HG03442 (cell line): ENCODE measurements around the gene ZNF654.
"Not testable (repeated sequence)": the region's sequence is repeated elsewhere in the genome, so short reads cannot be mapped to it uniquely, and the experiment has no call there.

ENCODE experiments used
- ATAC-seq: cut with Tn5 transposase; IDR thresholded peaks from one replicate; pipeline ENCODE4 v1.9.1; 2021; ENCODE audit warnings: mild to moderate bottlenecking, moderate library complexity; ENCODE audit not compliant: unreplicated experiment

The ZNF654 gene

GRCh38 chr3:88058581-88059379 lies at the start of gene ZNF654, which contains the start of gene CGGBP1:
Gene ZNF654 (plus strand): TSS chr3:88059255. CDS start chr3:88059320, 65 bp downstream.
Gene CGGBP1 (minus strand): TSS chr3:88059005. CDS start chr3:88055976, 3,029 bp downstream.
- peak; percentile 91 for ATAC-seq

DNA sequence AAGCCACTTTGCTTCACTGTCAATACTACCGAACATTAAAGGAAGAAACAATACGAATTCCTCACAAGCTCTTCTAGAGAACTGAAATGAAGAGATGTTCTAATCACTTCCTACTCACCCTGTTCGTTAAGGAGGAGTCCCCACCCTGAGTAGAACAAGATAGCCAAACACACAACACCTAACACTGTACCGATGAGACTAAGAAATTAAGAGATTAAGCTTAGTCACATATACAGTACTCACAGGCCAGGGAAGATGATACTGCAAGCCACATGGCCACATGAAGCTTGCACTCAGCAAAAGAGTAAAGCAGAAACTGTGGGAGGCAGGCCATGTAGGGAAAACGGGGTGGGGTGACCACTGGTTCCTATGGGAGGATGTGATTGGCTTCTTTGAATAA lies 48.2 kb upstream of the ZNF654 start:
- ATAC-seq: no peak

GRCh38 chr3:88013592-88013991 lies 45.5 kb upstream of the ZNF654 start:
- no peak for ATAC-seq

DNA sequence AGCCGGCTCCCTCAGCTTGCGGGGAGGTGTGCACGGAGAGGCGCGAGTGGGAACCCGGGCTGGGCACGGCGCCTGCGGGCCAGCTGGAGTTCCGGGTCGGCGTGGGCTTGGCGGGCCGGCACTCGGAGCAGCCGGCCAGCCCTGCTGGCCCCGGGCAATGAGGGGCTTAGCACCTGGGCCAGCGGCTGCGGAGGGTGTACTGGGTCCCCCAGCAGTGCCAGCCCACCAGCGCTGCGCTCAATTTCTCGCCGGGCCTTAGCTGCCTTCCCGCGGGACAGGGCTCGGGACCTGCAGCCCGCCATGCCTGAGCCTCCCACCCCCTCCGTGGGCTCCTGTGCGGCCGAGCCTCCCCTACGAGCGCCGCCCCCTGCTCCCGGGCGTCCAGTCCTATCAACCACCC lies 43.4 kb upstream of the ZNF654 start:
- not testable (repeated sequence) for ATAC-seq

GRCh38 chr3:88019024-88019423 lies 40.0 kb upstream of the ZNF654 start:
- ATAC-seq: peak; percentile 99

DNA sequence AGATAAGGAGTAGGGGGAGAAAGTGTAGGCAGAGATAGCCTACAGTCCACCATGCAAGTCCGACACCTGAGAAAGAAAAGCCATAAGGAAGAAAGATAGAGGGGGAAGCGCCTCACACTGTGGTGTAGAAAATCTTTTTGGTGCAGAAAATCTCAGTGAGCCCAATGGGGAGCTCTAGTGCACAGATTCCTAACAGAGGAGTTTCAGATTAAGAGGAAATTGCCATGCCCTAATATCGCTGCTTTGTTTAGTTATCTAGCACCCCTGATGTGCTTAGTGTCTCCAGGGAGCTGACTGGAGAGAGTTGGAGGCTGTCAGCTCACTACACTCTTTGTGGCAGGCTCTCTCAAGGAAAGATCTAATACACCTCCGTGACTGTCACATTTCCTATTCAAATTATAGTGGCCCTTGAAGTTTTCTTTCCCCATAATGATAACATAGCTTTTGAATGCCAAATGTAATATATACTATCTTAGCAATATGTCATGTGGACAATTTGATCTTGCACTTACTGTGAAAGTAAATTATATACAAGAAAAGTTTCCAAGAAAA lies 34.0 kb upstream of the ZNF654 start:
- ATAC-seq: no peak

- ATAC-seq: no peak
Observed at GRCh38 chr3:88028876-88029275, 30.2 kb upstream of the ZNF654 start.

DNA sequence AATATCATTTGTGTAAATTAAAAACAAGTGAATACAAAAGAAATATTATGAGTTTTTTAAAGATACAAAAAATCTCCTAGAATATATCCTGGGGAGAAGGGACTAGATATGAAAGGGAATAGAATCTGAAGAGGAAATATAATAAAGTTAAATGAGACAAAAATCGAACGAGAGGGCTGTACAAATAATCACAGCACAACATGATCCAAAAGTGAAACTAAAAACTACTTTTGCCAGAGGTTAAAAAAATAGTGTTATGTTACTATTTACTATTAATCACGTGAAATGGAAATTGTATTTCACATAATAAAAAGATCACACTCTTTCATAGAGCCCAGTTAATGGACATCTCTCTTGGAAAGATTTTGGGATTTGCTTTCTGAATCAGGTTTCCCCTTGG lies 28.8 kb upstream of the ZNF654 start:
- ATAC-seq: no peak

- ATAC-seq: peak; percentile 80
Observed at GRCh38 chr3:88031642-88032077, 27.4 kb upstream of the ZNF654 start.

DNA sequence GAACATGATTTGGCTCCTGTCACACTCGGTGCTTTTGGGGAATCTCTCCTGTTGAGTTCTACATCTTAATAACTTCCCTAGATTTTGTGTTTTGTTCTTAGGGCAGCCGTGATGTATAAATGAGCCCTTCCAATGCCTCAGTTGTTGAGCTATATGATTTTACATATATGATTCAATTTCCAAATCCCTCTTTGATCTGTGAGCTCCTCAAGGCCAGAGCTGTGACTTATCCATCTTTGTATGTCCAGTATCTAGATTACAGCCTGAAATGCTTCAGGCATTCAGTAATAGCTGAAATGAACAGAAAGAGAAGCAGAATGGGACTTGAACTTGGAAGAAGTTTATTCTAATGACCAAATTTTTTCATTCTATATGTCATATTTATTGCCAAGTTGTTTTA lies 26.8 kb upstream of the ZNF654 start:
- ATAC-seq: peak; percentile 9

GRCh38 chr3:88033079-88033478 lies 26.0 kb upstream of the ZNF654 start:
- no peak for ATAC-seq

DNA sequence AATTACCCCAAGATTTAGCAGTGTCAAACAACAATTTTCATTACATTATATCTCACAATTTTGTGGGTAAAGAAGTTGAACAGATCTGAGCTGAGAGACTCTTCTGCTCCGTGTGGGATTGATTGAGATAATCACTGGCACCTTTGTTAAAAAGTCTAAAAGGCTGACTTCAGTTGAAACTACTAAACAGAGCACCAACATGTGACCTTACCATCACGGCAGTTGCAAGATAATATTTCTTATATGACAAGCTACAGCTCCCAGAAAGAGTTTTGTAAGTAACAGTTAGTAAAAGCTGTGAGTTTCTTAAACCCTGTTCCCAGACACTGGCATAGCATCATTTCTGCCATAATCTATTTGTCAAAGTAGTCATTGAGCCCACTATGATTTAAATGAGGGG lies 25.2 kb upstream of the ZNF654 start:
- no peak for ATAC-seq

GRCh38 chr3:88034491-88035275 lies 24.4 kb upstream of the ZNF654 start:
- no peak for ATAC-seq

- ATAC-seq: no peak
Observed at GRCh38 chr3:88036221-88036620, 22.8 kb upstream of the ZNF654 start.

- ATAC-seq: no peak
Observed at GRCh38 chr3:88038566-88038965, 20.5 kb upstream of the ZNF654 start.

DNA sequence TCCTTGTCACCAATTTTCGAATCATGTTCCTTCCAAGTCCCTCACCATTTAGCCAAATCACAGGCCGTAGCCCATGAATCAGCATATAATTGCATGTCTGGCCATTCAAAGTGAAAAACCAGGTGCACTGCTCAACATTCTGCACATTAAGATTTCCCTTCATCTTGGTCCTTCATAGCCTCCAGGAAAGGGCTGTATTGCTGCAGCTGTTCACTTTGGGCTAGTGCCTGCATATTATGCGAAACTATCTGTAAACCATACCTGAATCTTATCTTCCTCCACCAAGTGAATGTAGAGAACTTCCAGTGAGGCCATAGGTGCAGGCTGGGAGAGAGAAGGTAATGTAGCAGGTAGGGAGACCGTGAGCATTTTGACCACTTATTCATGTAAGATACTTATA lies 18.5 kb upstream of the ZNF654 start:
- ATAC-seq: no peak

DNA sequence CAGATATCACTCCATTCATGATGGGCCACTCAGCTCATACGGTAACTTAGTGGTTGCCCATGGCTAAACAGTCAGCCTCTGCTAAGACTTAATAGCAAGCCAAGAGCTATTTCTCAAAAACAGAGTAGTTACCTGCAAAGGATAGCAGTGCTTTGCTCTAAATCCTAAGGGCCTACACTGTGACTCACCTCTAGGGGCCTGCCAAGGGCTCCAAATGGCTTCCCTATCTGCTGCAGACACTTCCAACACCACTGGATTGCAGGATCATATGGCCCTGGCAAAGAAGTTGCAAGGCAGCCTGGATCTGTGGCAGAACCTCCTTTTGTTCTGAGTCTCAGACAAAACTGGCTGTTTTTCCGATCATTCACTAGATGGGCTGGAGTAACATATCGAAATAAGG lies 18.1 kb upstream of the ZNF654 start:
- no peak for ATAC-seq

GRCh38 chr3:88044411-88044810 lies 14.6 kb upstream of the ZNF654 start:
- ATAC-seq: no peak

GRCh38 chr3:88046766-88047165 lies 12.3 kb upstream of the ZNF654 start:
- no peak for ATAC-seq

DNA sequence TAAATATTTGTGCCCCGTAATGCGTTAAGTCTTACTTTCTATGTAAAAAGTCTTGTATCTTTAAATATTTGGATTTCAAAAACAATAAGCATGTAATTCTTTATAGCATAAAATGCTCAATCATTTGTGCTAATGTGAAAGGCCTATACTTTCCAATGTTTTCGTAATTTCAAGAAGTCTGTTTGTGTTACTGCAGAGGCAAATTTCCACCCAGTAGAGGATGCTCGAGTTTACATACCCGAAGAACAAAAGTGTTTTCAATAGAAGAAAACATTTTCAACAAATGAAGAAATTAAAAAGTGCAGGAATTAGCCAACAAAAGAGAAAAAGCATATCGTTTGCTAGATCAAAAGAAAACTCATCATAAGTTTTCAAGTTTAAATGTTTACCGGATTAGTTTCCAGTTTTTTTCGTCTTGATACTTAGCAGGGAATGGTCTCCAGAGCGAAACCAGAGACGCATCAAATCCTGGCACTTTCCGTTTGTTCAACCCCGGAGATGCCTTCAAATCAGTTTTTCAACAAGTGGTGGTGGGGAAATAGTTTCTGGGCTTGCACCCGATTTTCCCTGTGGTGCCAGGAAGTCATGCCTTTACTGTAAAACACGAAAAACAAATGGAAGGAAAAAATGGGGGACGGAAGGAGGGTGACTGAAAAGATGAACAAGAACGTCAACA lies 1.3 kb upstream of the ZNF654 start:
- ATAC-seq: no peak

DNA sequence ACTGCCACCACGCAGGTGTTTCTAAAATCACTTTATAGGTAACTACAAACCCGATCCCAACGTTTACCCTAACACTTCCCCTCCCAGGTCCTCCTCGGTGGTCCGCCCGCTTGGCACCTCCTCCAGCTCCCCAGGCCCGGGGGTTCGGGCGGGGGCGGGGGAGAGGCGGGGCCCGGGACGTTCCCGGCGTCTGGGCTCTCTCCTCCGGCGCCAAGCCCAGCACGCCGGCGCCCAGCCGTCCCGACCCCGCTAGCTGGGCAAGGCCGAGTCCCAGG lies 812 bp upstream of the ZNF654 start:
- no peak for ATAC-seq
